Duodenal mucosa (tissue), 2 donors: ENCODE data around the gene LRRC74B.

ENCODE experiments used
- H3K27ac ChIP-seq: one replicate; pipeline ENCODE4 v1.7.0; 2013; ENCODE audit warnings: low read depth, low read length
- H3K27me3 ChIP-seq, 2 donors: one replicate each; pipeline ENCODE4 v1.7.0; 2013; ENCODE audit warnings: low read length in 2 of 2, control low read depth in 1 of 2; ENCODE audit not compliant: insufficient read depth in 2 of 2, control insufficient read depth in 1 of 2
- H3K36me3 ChIP-seq, 2 donors: one replicate each; pipeline ENCODE4 v1.7.0; 2013; ENCODE audit warnings: low read length in 2 of 2, control low read depth in 1 of 2; ENCODE audit not compliant: insufficient read depth in 2 of 2, control insufficient read depth in 1 of 2
- H3K4me1 ChIP-seq, 2 donors: one replicate each; pipeline ENCODE4 v1.7.0; 2013; ENCODE audit warnings: low read length in 2 of 2, control low read depth in 1 of 2; ENCODE audit not compliant: insufficient read depth in 2 of 2, control insufficient read depth in 1 of 2
- H3K4me3 ChIP-seq, 2 donors: one replicate each; pipeline ENCODE4 v1.7.0; 2013; ENCODE audit warnings: low read length in 2 of 2, low read depth in 1 of 2
- H3K9ac ChIP-seq, 2 donors: one replicate each; pipeline ENCODE4 v1.7.0; 2013; ENCODE audit warnings: low read length in 2 of 2, low read depth in 1 of 2
- H3K9me3 ChIP-seq, 2 donors: one replicate each; pipeline ENCODE4 v1.7.0; 2013; ENCODE audit warnings: low read length in 2 of 2, control low read depth in 1 of 2; ENCODE audit not compliant: control insufficient read depth in 1 of 2

Gene LRRC74B

DNA sequence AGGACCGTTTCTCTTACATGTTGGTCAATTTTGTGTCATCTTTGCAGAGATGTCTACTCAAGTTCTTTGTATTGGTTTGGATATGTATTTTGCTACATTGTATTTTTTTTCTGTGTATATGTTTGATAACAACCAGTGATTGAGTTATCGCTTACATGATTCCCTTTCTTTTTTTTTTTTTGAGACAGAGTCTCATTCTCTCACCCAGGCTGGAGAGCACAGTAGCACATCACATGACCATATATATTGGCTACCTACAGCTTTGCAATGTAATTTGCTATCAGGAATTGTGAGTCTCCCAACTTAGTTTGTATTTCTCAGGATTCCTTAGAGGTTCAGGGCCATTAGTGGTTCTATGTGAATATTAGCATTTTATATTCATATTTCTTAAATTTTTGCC is 59.5 kb downstream of the LRRC74B start:
- H3K27ac ChIP-seq, result no peak overlapping the region
- H3K36me3 ChIP-seq, result no peaks in the 10 kb centered on the region
- H3K4me3 ChIP-seq, result no peak overlapping the region
- no peak overlapping the region for H3K9ac ChIP-seq
- H3K4me1 ChIP-seq, result no peaks in the 10 kb centered on the region
- H3K9me3 ChIP-seq, result no peaks in the 10 kb centered on the region
- peaks cover 0 to 5% of the 10 kb centered on the region in 2 donors for H3K27me3 ChIP-seq

DNA sequence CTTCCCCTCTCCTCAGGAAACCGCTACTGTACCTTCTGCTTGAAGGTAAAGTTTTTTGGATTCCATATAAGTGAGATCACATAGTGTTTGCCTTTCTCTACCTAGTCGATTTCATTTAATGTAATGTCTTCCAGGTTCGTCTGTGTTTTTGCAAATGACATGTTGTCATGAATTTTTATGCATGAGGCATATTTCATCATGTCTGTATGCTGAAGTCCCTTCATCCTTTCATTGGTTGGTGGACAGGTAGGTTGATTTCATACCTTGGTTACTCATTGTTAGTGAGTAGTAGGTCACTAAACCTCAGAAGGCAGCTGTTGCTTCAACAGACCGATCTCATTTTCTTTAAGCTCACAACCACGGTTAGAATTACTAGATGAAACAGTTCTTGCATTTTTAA is 60.3 kb downstream of the LRRC74B start:
- Histone ChIP-seq H3K9ac (no peak overlapping the region), H3K27me3 (peaks cover 0 to 5% of the 10 kb centered on the region in 2 donors), H3K4me1 (no peaks in the 10 kb centered on the region), H3K36me3 (no peaks in the 10 kb centered on the region), H3K27ac (no peak overlapping the region), H3K4me3 (no peak overlapping the region), H3K9me3 (no peaks in the 10 kb centered on the region)

DNA sequence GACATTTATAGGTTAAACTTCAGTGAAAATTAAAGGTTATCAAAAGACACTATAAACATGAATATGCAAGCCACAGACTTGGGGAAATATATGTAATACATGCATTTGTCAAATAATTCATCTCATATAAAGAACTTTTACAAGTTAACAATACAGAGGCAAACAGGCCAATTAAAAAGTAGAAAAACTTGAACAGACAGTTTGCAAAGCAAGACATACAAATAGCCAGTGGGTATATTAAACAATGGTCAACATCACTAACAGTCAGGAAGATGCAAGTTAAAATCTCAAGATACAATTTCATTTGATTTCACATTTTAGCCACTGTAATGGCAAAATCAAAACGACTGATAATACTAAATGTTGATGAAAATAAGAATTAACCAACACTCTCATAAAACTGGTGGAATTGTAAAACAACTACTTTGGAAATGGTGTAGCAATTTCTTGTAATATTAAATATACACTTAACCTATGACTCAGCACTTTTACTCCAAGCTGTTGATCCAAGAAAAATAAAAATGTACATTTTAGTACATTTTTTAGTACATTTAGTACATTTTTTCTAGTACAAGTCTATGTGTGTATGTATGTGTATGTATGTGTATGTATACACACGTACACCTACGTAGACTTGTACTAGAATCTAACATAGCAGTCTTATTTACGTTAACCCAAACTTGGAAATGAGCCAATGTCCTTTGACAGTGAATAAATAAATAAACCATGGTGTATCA is 62.8 kb downstream of the LRRC74B start:
- H3K4me1 ChIP-seq, result no peaks in the 10 kb centered on the region
- H3K27me3 ChIP-seq, result no peaks in the 10 kb centered on the region
- H3K27ac ChIP-seq, result no peak overlapping the region
- no peak overlapping the region for H3K9ac ChIP-seq
- H3K4me3 ChIP-seq, result no peak overlapping the region
- no peaks in the 10 kb centered on the region for H3K36me3 ChIP-seq
- H3K9me3 ChIP-seq, result no peaks in the 10 kb centered on the region
